H9 (cell line): Measurements from ENCODE around the gene PIK3C2A. TPM values are rescaled to one million over a fixed set of nuclear protein-coding genes. Genes with fewer than 3 reads are reported as not detected.

Experiments used
- DNase-seq: peaks from one replicate; pipeline ENCODE4 v3.0.0-alpha.2; 2017
- H2AFZ ChIP-seq: one replicate; pipeline ENCODE4 v1.6.1; 2013; ENCODE audit warnings: mild to moderate bottlenecking, low read length, control low read depth, moderate library complexity
- H2AK5ac ChIP-seq: 2 replicates; pipeline ENCODE4 v1.6.1; 2013; ENCODE audit warnings: low read length, control low read depth, mixed read lengths; ENCODE audit not compliant: insufficient read length
- H2BK120ac ChIP-seq: one replicate; pipeline ENCODE4 v1.6.1; 2013; ENCODE audit warnings: low read depth, mild to moderate bottlenecking, low read length, control low read depth, inconsistent platforms; ENCODE audit not compliant: poor library complexity, severe bottlenecking
- H2BK12ac ChIP-seq: 2 replicates; pipeline ENCODE4 v1.6.1; 2013; ENCODE audit warnings: low read length, control low read depth, mixed read lengths, low read depth; ENCODE audit not compliant: insufficient read length
- H2BK15ac ChIP-seq: 2 replicates; pipeline ENCODE4 v1.6.1; 2013; ENCODE audit warnings: low read depth, low read length, control low read depth
- H2BK20ac ChIP-seq: one replicate; pipeline ENCODE4 v1.6.1; 2013; ENCODE audit warnings: low read depth, mild to moderate bottlenecking, low read length, control low read depth, inconsistent platforms; ENCODE audit not compliant: poor library complexity, severe bottlenecking
- H2BK5ac ChIP-seq: 2 replicates; pipeline ENCODE4 v1.6.1; 2013; ENCODE audit warnings: low read length, control low read depth, mixed read lengths; ENCODE audit not compliant: insufficient read length
- H3K14ac ChIP-seq: 2 replicates; pipeline ENCODE4 v1.6.1; 2013; ENCODE audit warnings: low read length, control low read depth; ENCODE audit not compliant: insufficient read depth
- H3K18ac ChIP-seq: 2 replicates; pipeline ENCODE4 v1.6.1; 2013; ENCODE audit warnings: low read depth, mild to moderate bottlenecking, mixed read lengths, low read length, control low read depth; ENCODE audit not compliant: insufficient read length
- H3K23ac ChIP-seq: 2 replicates; pipeline ENCODE4 v1.6.1; 2013; ENCODE audit warnings: low read length, control low read depth, mixed read lengths, low read depth; ENCODE audit not compliant: insufficient read length
- H3K23me2 ChIP-seq: 2 replicates; pipeline ENCODE4 v1.6.1; 2013; ENCODE audit warnings: low read depth, mild to moderate bottlenecking, mixed read lengths, low read length, control low read depth; ENCODE audit not compliant: insufficient read length, poor library complexity, severe bottlenecking
- H3K27ac ChIP-seq: 2 replicates; pipeline ENCODE4 v1.5.1; 2013; ENCODE audit warnings: low read length, control low read depth, mixed read lengths, low read depth; ENCODE audit not compliant: insufficient read length
- H3K27me3 ChIP-seq: 2 replicates; pipeline ENCODE4 v1.6.1; 2013; ENCODE audit warnings: low read length, control low read depth, inconsistent platforms; ENCODE audit not compliant: insufficient read depth
- H3K4ac ChIP-seq: 2 replicates; pipeline ENCODE4 v1.6.1; 2013; ENCODE audit warnings: low read depth, mild to moderate bottlenecking, control low read depth, inconsistent platforms, low read length, moderate library complexity
- H3K4me1 ChIP-seq: 2 replicates; pipeline ENCODE4 v1.6.1; 2013; ENCODE audit warnings: low read length, control low read depth, inconsistent platforms; ENCODE audit not compliant: insufficient read depth
- H3K4me2 ChIP-seq: 2 replicates; pipeline ENCODE4 v1.6.1; 2013; ENCODE audit warnings: low read length, control low read depth, mixed read lengths; ENCODE audit not compliant: insufficient read length, insufficient read depth
- H3K56ac ChIP-seq: 2 replicates; pipeline ENCODE4 v1.6.1; 2013; ENCODE audit warnings: low read depth, mild to moderate bottlenecking, mixed read lengths, low read length, control low read depth; ENCODE audit not compliant: insufficient read length
- H3K79me1 ChIP-seq: 2 replicates; pipeline ENCODE4 v1.6.1; 2013; ENCODE audit warnings: low read depth, mild to moderate bottlenecking, moderate library complexity, low read length, control low read depth, inconsistent platforms; ENCODE audit not compliant: insufficient read depth, poor library complexity, severe bottlenecking
- H3K79me2 ChIP-seq: 2 replicates; pipeline ENCODE4 v1.6.1; 2013; ENCODE audit warnings: low read length, control low read depth, inconsistent platforms; ENCODE audit not compliant: insufficient read depth
- H3K9ac ChIP-seq: 2 replicates; pipeline ENCODE4 v1.6.1; 2013; ENCODE audit warnings: low read length, control low read depth, mixed read lengths; ENCODE audit not compliant: insufficient read length; ENCODE audit errors: extremely low read depth
- H3K9me3 ChIP-seq: one replicate; pipeline ENCODE4 v1.6.1; 2013; ENCODE audit warnings: low read depth, low read length, inconsistent platforms; ENCODE audit not compliant: control insufficient read depth
- H3T11ph ChIP-seq: one replicate; pipeline ENCODE4 v1.6.1; 2013; ENCODE audit warnings: mild to moderate bottlenecking, low read length, control low read depth, inconsistent platforms
- H4K20me1 ChIP-seq: one replicate; pipeline ENCODE4 v1.6.1; 2013; ENCODE audit not compliant: control insufficient read depth, insufficient read length, insufficient read depth
- H4K5ac ChIP-seq: 2 replicates; pipeline ENCODE4 v1.6.1; 2013; ENCODE audit warnings: low read depth, mild to moderate bottlenecking, mixed read lengths, low read length, control low read depth; ENCODE audit not compliant: insufficient read length
- H4K8ac ChIP-seq: replicated peaks from 2 replicates; pipeline ENCODE4 v1.6.1; 2013; ENCODE audit warnings: low read length, control low read depth, mixed read lengths, low read depth; ENCODE audit not compliant: insufficient read length
- H4K91ac ChIP-seq: 2 replicates; pipeline ENCODE4 v1.6.1; 2013; ENCODE audit warnings: low read depth, mild to moderate bottlenecking, moderate library complexity, mixed read lengths, low read length, control low read depth; ENCODE audit not compliant: insufficient read length
- H3K27ac Mint-ChIP-seq, 3 experiments: 2 replicates in 2 of 3; 3 replicates in 1 of 3; pipeline ENCODE4 v1.8.0; 2020 to 2021; ENCODE audit warnings: mixed read lengths in 3 of 3, mild to moderate bottlenecking in 1 of 3, moderate library complexity in 1 of 3
- H3K27me3 Mint-ChIP-seq: 2 replicates; pipeline ENCODE4 v1.8.0; 2021; ENCODE audit warnings: low read depth, mild to moderate bottlenecking, moderate library complexity, mixed read lengths
- H3K36me3 Mint-ChIP-seq, 3 experiments: 2 replicates in 2 of 3; 3 replicates in 1 of 3; pipeline ENCODE4 v1.8.0; 2020 to 2021; ENCODE audit warnings: low read depth in 3 of 3, mixed read lengths in 3 of 3; ENCODE audit not compliant: insufficient read depth in 1 of 3
- H3K4me1 Mint-ChIP-seq, 2 experiments: 2 replicates each; pipeline ENCODE4 v1.8.0; 2020; ENCODE audit warnings: mixed read lengths in 2 of 2
- H3K4me3 Mint-ChIP-seq, 2 experiments: 2 replicates in 1 of 2; 3 replicates in 1 of 2; pipeline ENCODE4 v1.8.0; 2020 to 2021; ENCODE audit warnings: mild to moderate bottlenecking in 2 of 2, mixed read lengths in 2 of 2, moderate library complexity in 1 of 2
- H3K9me3 Mint-ChIP-seq, 2 experiments: 2 replicates in 1 of 2; 3 replicates in 1 of 2; pipeline ENCODE4 v1.8.0; 2020; ENCODE audit warnings: mild to moderate bottlenecking in 2 of 2, mixed read lengths in 2 of 2, moderate library complexity in 1 of 2
- CTCF ChIP-seq: fragments of 200-600 bp; sonication (generic); conservative IDR thresholded peaks from 3 replicates; pipeline ENCODE4 v1.8.0; 2021; ENCODE audit warnings: antibody characterized with exemption, mild to moderate bottlenecking
- WGBS: extraction: QIAGEN DNeasy Blood & Tissue Kit; methylation state at CpG from one replicate; pipeline ENCODE4 v1.1.7; 2013; ENCODE audit warnings: missing lambda C conversion rate, low lambda C conversion rate, mixed read lengths; ENCODE audit not compliant: insufficient read length; ENCODE audit errors: extremely low coverage; 5-methylcytosine and 5-hydroxymethylcytosine counted together
- total RNA-seq: library from RNA; stranded (reverse); gene quantifications from 2 replicates; pipeline ENCODE4 v1.2.1, GENCODE V29; 2021

PIK3C2A gene
- total RNA-seq, 1 experiment from 2014 or later = 82.6 TPM

GRCh38 chr11:17230867-17231851, 23.4 kb upstream of the PIK3C2A start:
- no peak overlapping the region for H2BK15ac ChIP-seq
- H3K79me1 ChIP-seq = no peaks in the 10 kb centered on the region
- no peak overlapping the region for H2AK5ac ChIP-seq
- no peak overlapping the region for H3K9ac ChIP-seq
- Mint-ChIP-seq H3K36me3 (peaks cover 0 to 8% (median 2%) of the 10 kb centered on the region in 3 experiments; a peak in 4 of 7 replicates), H3K4me3 (no peak overlapping the region), H3K4me1 (no peaks in the 10 kb centered on the region), H3K27me3 (no peaks in the 10 kb centered on the region), H3K27ac (peak overlapping the region in 1 of 3 experiments; percentile 55; a peak in 1 of 7 replicates), H3K9me3 (no peaks in the 10 kb centered on the region)
- H3K4me1 ChIP-seq = no peaks in the 10 kb centered on the region
- H3T11ph ChIP-seq = no peak overlapping the region
- no peak overlapping the region for H3K18ac ChIP-seq
- no peak overlapping the region for H3K4ac ChIP-seq
- H2AFZ ChIP-seq = no peak overlapping the region
- H4K8ac ChIP-seq = no peak overlapping the region
- H4K5ac ChIP-seq = no peak overlapping the region
- H3K23me2 ChIP-seq = no peaks in the 10 kb centered on the region
- WGBS = 100% methylated on average over 1 of the region's 3 CpGs
- no peaks in the 10 kb centered on the region for H3K9me3 ChIP-seq
- H3K27ac ChIP-seq = no peak overlapping the region
- no peak overlapping the region for H3K4me2 ChIP-seq
- no peak overlapping the region for H4K91ac ChIP-seq
- H2BK120ac ChIP-seq = no peak overlapping the region
- H2BK12ac ChIP-seq = no peak overlapping the region
- no peak for TF ChIP-seq CTCF
- H3K56ac ChIP-seq = no peak overlapping the region
- no peak for DNase-seq
- H2BK5ac ChIP-seq = no peak overlapping the region
- H2BK20ac ChIP-seq = no peak overlapping the region
- H4K20me1 ChIP-seq = no peaks in the 10 kb centered on the region
- H3K27me3 ChIP-seq = no peaks in the 10 kb centered on the region
- H3K79me2 ChIP-seq = no peaks in the 10 kb centered on the region
- no peak overlapping the region for H3K23ac ChIP-seq
- H3K14ac ChIP-seq = no peak overlapping the region
